ENCODE data around the gene LPP. TPM values are rescaled to one million over a fixed set of nuclear protein-coding genes. Genes with fewer than 3 reads are reported as not detected.

Gene LPP
- polyA plus RNA-seq, 3 donors: 14.1 to 23.2 (median 15.3) TPM

GRCh38 chr3:188309437-188310269 is 155.7 kb downstream of the LPP start:
- Mint-ChIP-seq H3K9me3 (no peaks in the 10 kb centered on the region), H3K27me3 (ENCODE audit: low read depth in 3 of 3) (peaks cover 0 to 2% (median 0%) of the 10 kb centered on the region in 3 donors), H3K4me3 (peak overlapping the region; percentile 47 to 72), H3K27ac (peak overlapping the region in 6 of 7 donors; percentile 20 to 83 (median 48)), H3K36me3 (peaks cover 4 to 17% of the 10 kb centered on the region in 2 donors), H3K4me1 (peaks cover 25% of the 10 kb centered on the region)
- H3K4me1 ChIP-seq (ENCODE audit: control insufficient read depth in 1 of 2, insufficient read depth in 2 of 2, low read length in 2 of 2): peaks cover 15 to 22% of the 10 kb centered on the region in 2 donors
- no peaks in the 10 kb centered on the region for H4K20me1 ChIP-seq (ENCODE audit: insufficient read depth, low read length)
- peak overlapping the region; percentile 38 for H3K4me2 ChIP-seq (replicated peaks; ENCODE audit: extremely low read depth, low read length, poor library complexity, severe bottlenecking)
- no peaks in the 10 kb centered on the region for H3K79me2 ChIP-seq (ENCODE audit: insufficient read depth, low read length)
- no peak for TF ChIP-seq CTCF (IDR thresholded peaks at IDR 0.05)
- H3K27ac ChIP-seq (ENCODE audit: low read depth in 1 of 2, low read length in 2 of 2): peak overlapping the region in 1 of 2 donors; percentile 24
- intact Hi-C loops (cut with micrococcal nuclease): no loop called here
- no peaks in the 10 kb centered on the region for H3K9me3 ChIP-seq (replicated peaks in 1 of 2; ENCODE audit: control insufficient read depth in 1 of 2, insufficient read depth in 1 of 2, low read length in 2 of 2)
- no CpG with 5 or more reads among the region's 6 CpGs for WGBS (ENCODE audit: insufficient coverage)
- H3K36me3 ChIP-seq (replicated peaks in 1 of 2; ENCODE audit: control insufficient read depth in 1 of 2, insufficient read depth in 2 of 2, low read length in 2 of 2): no peaks in the 10 kb centered on the region
- H3K4me3 ChIP-seq (replicated peaks in 1 of 3; ENCODE audit: low read depth in 2 of 3, low read length in 3 of 3): peak overlapping the region in 1 of 3 experiments; percentile 3
- no peaks in the 10 kb centered on the region for H3K27me3 ChIP-seq (ENCODE audit: control insufficient read depth in 2 of 2, insufficient read depth in 2 of 2, low read length in 2 of 2)
- H3K9ac ChIP-seq (ENCODE audit: insufficient read depth, low read length, poor library complexity, severe bottlenecking): no peak overlapping the region
- DNase-seq: no peak
- H2AFZ ChIP-seq (ENCODE audit: insufficient read depth, low read depth, low read length, poor library complexity, severe bottlenecking): peak overlapping the region; percentile 6

GRCh38 chr3:188310270-188310710 is 156.3 kb downstream of the LPP start:
- H3K4me3 ChIP-seq (replicated peaks in 1 of 3; ENCODE audit: low read depth in 2 of 3, low read length in 3 of 3): no peak overlapping the region
- no peak overlapping the region for H2AFZ ChIP-seq (ENCODE audit: insufficient read depth, low read depth, low read length, poor library complexity, severe bottlenecking)
- no peak overlapping the region for H3K4me3 Mint-ChIP-seq

More at GRCh38 chr3:188310270-188310710, 156.3 kb downstream of the LPP start:
- TF ChIP-seq CTCF (IDR thresholded peaks at IDR 0.05): no peak
- Histone ChIP-seq H3K27me3 (ENCODE audit: control insufficient read depth in 2 of 2, insufficient read depth in 2 of 2, low read length in 2 of 2) (no peaks in the 10 kb centered on the region), H3K27ac (ENCODE audit: low read depth in 1 of 2, low read length in 2 of 2) (peak overlapping the region in 1 of 2 donors; percentile 0), H3K4me1 (ENCODE audit: control insufficient read depth in 1 of 2, insufficient read depth in 2 of 2, low read length in 2 of 2) (peaks cover 15 to 22% of the 10 kb centered on the region in 2 donors), H3K79me2 (ENCODE audit: insufficient read depth, low read length) (no peaks in the 10 kb centered on the region), H3K9me3 (replicated peaks in 1 of 2; ENCODE audit: control insufficient read depth in 1 of 2, insufficient read depth in 1 of 2, low read length in 2 of 2) (no peaks in the 10 kb centered on the region), H3K36me3 (replicated peaks in 1 of 2; ENCODE audit: control insufficient read depth in 1 of 2, insufficient read depth in 2 of 2, low read length in 2 of 2) (no peaks in the 10 kb centered on the region), H3K4me2 (replicated peaks; ENCODE audit: extremely low read depth, low read length, poor library complexity, severe bottlenecking) (no peak overlapping the region), H4K20me1 (ENCODE audit: insufficient read depth, low read length) (no peaks in the 10 kb centered on the region), H3K9ac (ENCODE audit: insufficient read depth, low read length, poor library complexity, severe bottlenecking) (no peak overlapping the region)
- H3K36me3 Mint-ChIP-seq: peaks cover 4 to 15% of the 10 kb centered on the region in 2 donors
- peaks cover 25% of the 10 kb centered on the region for H3K4me1 Mint-ChIP-seq
- H3K27me3 Mint-ChIP-seq (ENCODE audit: low read depth in 3 of 3): peaks cover 0 to 2% (median 0%) of the 10 kb centered on the region in 3 donors
- intact Hi-C loops (cut with micrococcal nuclease): no loop called here
- H3K9me3 Mint-ChIP-seq: no peaks in the 10 kb centered on the region
- no peak for DNase-seq
- WGBS (ENCODE audit: insufficient coverage): 100% methylated on average over 2 of the region's 2 CpGs
- peak overlapping the region in 5 of 7 donors; percentile 1 to 62 (median 43) for H3K27ac Mint-ChIP-seq

Data from CD14-positive monocyte (primary cell).